GM12878 (cell line): ENCODE measurements around the gene GALNT17. TPM values are rescaled to one million over a fixed set of nuclear protein-coding genes. Genes with fewer than 3 reads are reported as not detected.

Source experiments
- ATAC-seq: fragments of 200-7000 bp; cut with Tn5 transposase; 3 replicates; pipeline ENCODE4 v1.9.1; 2020; ENCODE audit warnings: mild to moderate bottlenecking, moderate library complexity
- BruUV-seq: library from RNA; stranded (reverse); fragments of 400-500 nt; replicated peaks from 2 replicates; lab custom pipeline; 2021; lab: Mats Ljungman, UMichigan
- CTCF ChIA-PET: fragments of 300-600 bp; sonication (Branson Sonifier 250); formaldehyde crosslinking; extraction: SDS; loops from one replicate; lab custom pipeline; 2021; ENCODE audit warnings: inconsistent platforms; lab: Yijun Ruan, JAX
- POLR2A ChIA-PET: fragments of 350-600 bp; formaldehyde crosslinking; extraction: SDS; loops from one replicate; lab custom pipeline; 2021; ENCODE audit warnings: inconsistent platforms; lab: Charles Lee
- RAD21 ChIA-PET: fragments of 300-600 bp; sonication (Branson Sonifier 250); formaldehyde crosslinking; loops from one replicate; lab custom pipeline; 2023; ENCODE audit warnings: antibody characterized with exemption; ENCODE audit not compliant: unreplicated experiment; lab: Charles Lee
- SMC1A ChIA-PET: fragments of 300-600 bp; sonication (Branson Sonifier 250); formaldehyde crosslinking; loops from one replicate; lab custom pipeline; 2023; ENCODE audit not compliant: unreplicated experiment, uncharacterized antibody; lab: Charles Lee
- DNase-seq: peaks from one replicate; pipeline ENCODE4 v3.0.0-alpha.2; 2011; ENCODE audit warnings: low read depth, low spot score
- FAIRE-seq: peaks from 3 replicates; lab custom pipeline; 2011; peaks lifted over from hg19 to GRCh38; lab: Jason Lieb, UNC
- H2AFZ ChIP-seq: 2 replicates; pipeline ENCODE4 v1.6.0; 2011; ENCODE audit warnings: low read depth, low read length, control low read depth; ENCODE audit not compliant: control insufficient read depth
- H3K27ac ChIP-seq: 2 replicates; pipeline ENCODE4 v1.5.1; 2011; ENCODE audit warnings: control low read depth; ENCODE audit not compliant: control insufficient read depth, insufficient read depth
- H3K27me3 ChIP-seq, 2 experiments: replicated peaks in 1 of 2; 2 replicates each; pipeline versions ENCODE4 v1.6.0 to v1.6.1; 2011; ENCODE audit warnings: low read length in 1 of 2; ENCODE audit not compliant: control insufficient read depth in 2 of 2, insufficient read depth in 2 of 2
- H3K36me3 ChIP-seq, 2 experiments: 2 replicates each; pipeline ENCODE4 v1.5.1; 2011; ENCODE audit warnings: low read length in 1 of 2; ENCODE audit not compliant: control insufficient read depth in 2 of 2, insufficient read depth in 2 of 2
- H3K4me1 ChIP-seq: 2 replicates; pipeline ENCODE4 v1.6.1; 2011; ENCODE audit warnings: mild to moderate bottlenecking, low read length, moderate library complexity, mixed read lengths; ENCODE audit not compliant: control insufficient read depth, insufficient read depth
- H3K4me2 ChIP-seq: 2 replicates; pipeline ENCODE4 v1.6.0; 2011; ENCODE audit warnings: control low read depth; ENCODE audit not compliant: control insufficient read depth, insufficient read depth
- H3K4me3 ChIP-seq: fragments of 200-600 bp; sonication (generic); 2 replicates; pipeline ENCODE4 v1.5.1; 2016
- H3K79me2 ChIP-seq: 2 replicates; pipeline ENCODE4 v1.6.0; 2011; ENCODE audit warnings: low read length; ENCODE audit not compliant: control insufficient read depth, insufficient read depth
- H3K9ac ChIP-seq: 2 replicates; pipeline ENCODE4 v1.8.0; 2011; ENCODE audit warnings: low read length, control low read depth, mixed read lengths; ENCODE audit not compliant: control insufficient read depth, insufficient read depth
- H3K9me3 ChIP-seq: replicated peaks from 3 replicates; pipeline ENCODE4 v1.5.1; 2011; ENCODE audit warnings: mild to moderate bottlenecking, low read length; ENCODE audit not compliant: control insufficient read depth, insufficient read depth
- H4K20me1 ChIP-seq: 2 replicates; pipeline ENCODE4 v1.6.0; 2011; ENCODE audit not compliant: control insufficient read depth, insufficient read depth
- ATF2 ChIP-seq: IDR thresholded peaks from 2 replicates; pipeline ENCODE4 v1.6.1; 2012; ENCODE audit warnings: low read length, inconsistent platforms
- BCL11A ChIP-seq: IDR thresholded peaks from 2 replicates; pipeline ENCODE4 v1.6.1; 2011; ENCODE audit warnings: low read depth, low read length
- HSF1 ChIP-seq: fragments of 150-350 bp; IDR thresholded peaks from 2 replicates; pipeline ENCODE4 v1.6.1; 2014; ENCODE audit warnings: mild to moderate bottlenecking, low read depth, low read length
- KDM1A ChIP-seq: fragments of 200-600 bp; sonication (generic); IDR thresholded peaks from 2 replicates; pipeline ENCODE4 v1.6.1; 2016; ENCODE audit warnings: borderline replicate concordance
- LARP7 ChIP-seq: fragments of 450-650 bp; IDR thresholded peaks from 2 replicates; pipeline ENCODE4 v1.6.1; 2017; ENCODE audit warnings: mild to moderate bottlenecking
- MEF2B ChIP-seq: fragments of 450-650 bp; IDR thresholded peaks from 2 replicates; pipeline ENCODE4 v1.6.1; 2018; ENCODE audit warnings: mild to moderate bottlenecking, moderate library complexity; ENCODE audit not compliant: partially characterized antibody, poor library complexity, severe bottlenecking
- POLR2A ChIP-seq: IDR thresholded peaks from 2 replicates; pipeline ENCODE4 v1.6.1; 2011; ENCODE audit warnings: low read depth, mild to moderate bottlenecking, low read length
- POU2F2 ChIP-seq: IDR thresholded peaks from 3 replicates; pipeline ENCODE4 v1.6.1; 2011; ENCODE audit warnings: low read depth, mild to moderate bottlenecking, low read length, borderline replicate concordance
- WGBS: methylation state at CpG from one replicate; pipeline ENCODE4 v1.1.6; 2016; ENCODE audit warnings: low lambda C conversion rate; ENCODE audit not compliant: insufficient replicate concordance, insufficient coverage; ENCODE audit errors: missing lambda C conversion rate; 5-methylcytosine and 5-hydroxymethylcytosine counted together
- in situ Hi-C: fragments of 300-500 bp; cut with MboI; formaldehyde crosslinking; loops from 9 replicates; pipeline ENCODE4 v1.14.3; 2018; ENCODE audit warnings: mixed read lengths
- intact Hi-C: fragments of 100-400 bp; cut with micrococcal nuclease; formaldehyde crosslinking; loops from one replicate; pipeline ENCODE4 v1.14.2; 2022; ENCODE audit not compliant: unreplicated experiment
- polyA plus RNA-seq, 11 experiments: library from polyadenylated mRNA; depleted of rRNA in 4 of 11; unstranded in 6 of 11; stranded (reverse) in 5 of 11; fragments of >200 nt; fragmentation: Nextera tagmentation in 4 of 11; fragmentation: Illumina TruSeq in 1 of 11; extraction: Ambion mirVana in 4 of 11; extraction: Trizol in 1 of 11; gene quantifications; 1 replicate in 1 of 11; 2 replicates in 10 of 11; pipeline versions ENCODE4 v1.2.1 to v1.2.3, GENCODE V29; 2011 to 2016; ENCODE audit warnings: inconsistent platforms in 2 of 11, missing spikeins in 2 of 11, low read depth in 1 of 11
- total RNA-seq, 4 experiments: library from RNA; depleted of rRNA in 3 of 4; stranded (reverse); fragments of >200 nt in 3 of 4; fragmentation: Illumina TruSeq in 1 of 4; extraction: Trizol in 1 of 4; gene quantifications; 2 replicates each; pipeline versions ENCODE4 v1.2.1 to v1.2.3, GENCODE V29; 2013 to 2021

The GALNT17 gene
- total and polyA plus RNA-seq, 10 of the 15 experiments (the other 5 are each of a cell fraction or from before 2014, with no cell fraction given), result 0.12 to 0.15 TPM; not detected in 8

GRCh38 chr7:71216211-71216610, 84.3 kb downstream of the GALNT17 start:
- ChIA-PET RAD21 (no interaction called here), POLR2A (no interaction called here), CTCF (no interaction called here), SMC1A (no interaction called here)
- FAIRE-seq (no peak), DNase-seq (no peak), ATAC-seq (no peak)
- Histone ChIP-seq H3K9me3 (no peaks in the 10 kb centered on the region), H3K36me3 (no peaks in the 10 kb centered on the region), H3K9ac (no peak overlapping the region), H3K4me2 (no peak overlapping the region), H3K79me2 (no peaks in the 10 kb centered on the region), H3K4me3 (no peak overlapping the region), H4K20me1 (no peaks in the 10 kb centered on the region), H3K27me3 (no peaks in the 10 kb centered on the region), H3K27ac (no peak overlapping the region), H2AFZ (no peak overlapping the region), H3K4me1 (no peaks in the 10 kb centered on the region)
- 50% methylated on average over 4 of the region's 4 CpGs for WGBS
- no TSS peak for BruUV-seq
- intact Hi-C loops, result no loop called here
- TF ChIP-seq POU2F2 (no peak), ATF2 (no peak), LARP7 (no peak), KDM1A (no peak), BCL11A (no peak), POLR2A (no peak)
- in situ Hi-C loops, result no loop called here

- H4K20me1 ChIP-seq, result no peaks in the 10 kb centered on the region
- CTCF ChIA-PET, result no interaction called here
- FAIRE-seq (no peak), ATAC-seq (no peak), DNase-seq (no peak)
- no peaks in the 10 kb centered on the region for H3K27me3 ChIP-seq
- H3K4me2 ChIP-seq, result no peak overlapping the region
- RAD21 ChIA-PET, result no interaction called here
- H3K79me2 ChIP-seq, result no peaks in the 10 kb centered on the region
- H3K9ac ChIP-seq, result no peak overlapping the region
- no peak overlapping the region for H2AFZ ChIP-seq
- in situ Hi-C loops, result no loop called here
- no peaks in the 10 kb centered on the region for H3K4me1 ChIP-seq
- H3K27ac ChIP-seq, result no peak overlapping the region
- H3K4me3 ChIP-seq, result no peak overlapping the region
- SMC1A ChIA-PET, result no interaction called here
- H3K36me3 ChIP-seq, result no peaks in the 10 kb centered on the region
- no peaks in the 10 kb centered on the region; the same call in 2 of the 3 replicates for H3K9me3 ChIP-seq
- 39% methylated on average over 5 of the region's 5 CpGs for WGBS
- POLR2A ChIA-PET, result no interaction called here
- BruUV-seq, result no TSS peak
- intact Hi-C loops, result no loop called here
- TF ChIP-seq MEF2B, result no peak
- no peak for TF ChIP-seq HSF1
These were observed 88.3 kb downstream of the GALNT17 start for GRCh38 chr7:71220210-71220695.
